Endodermal cell (in vitro differentiated cells): ENCODE results near the gene MCOLN2. TPM values are rescaled to one million over a fixed set of nuclear protein-coding genes. Genes with fewer than 3 reads are reported as not detected.
"Not testable (repeated sequence)": the region's sequence is repeated elsewhere in the genome, so short reads cannot be mapped to it uniquely, and the experiment has no call there.

ENCODE experiments used
- DNase-seq: peaks from one replicate; pipeline ENCODE4 v3.0.0-alpha.2; 2017
- H3K27ac ChIP-seq: 2 replicates; pipeline ENCODE4 v1.5.1; 2013; ENCODE audit warnings: mild to moderate bottlenecking, low read depth, low read length, moderate library complexity
- H3K27me3 ChIP-seq: 2 replicates; pipeline ENCODE4 v1.6.1; 2013; ENCODE audit warnings: mild to moderate bottlenecking, low read length, moderate library complexity; ENCODE audit not compliant: insufficient read depth, control insufficient read depth, poor library complexity, severe bottlenecking
- H3K36me3 ChIP-seq: 2 replicates; pipeline ENCODE4 v1.7.0; 2013; ENCODE audit warnings: mild to moderate bottlenecking, low read length, moderate library complexity; ENCODE audit not compliant: control insufficient read depth, insufficient read depth
- H3K4me1 ChIP-seq: one replicate; pipeline ENCODE4 v1.7.0; 2013; ENCODE audit warnings: low read length; ENCODE audit not compliant: control insufficient read depth, insufficient read depth
- H3K4me3 ChIP-seq: 2 replicates; pipeline ENCODE4 v1.5.1; 2013; ENCODE audit warnings: mild to moderate bottlenecking, low read length, moderate library complexity
- H3K9ac ChIP-seq: 2 replicates; pipeline ENCODE4 v1.6.1; 2013; ENCODE audit warnings: mild to moderate bottlenecking, low read length, moderate library complexity; ENCODE audit not compliant: poor library complexity, severe bottlenecking; ENCODE audit errors: extremely low read depth
- H3K9me3 ChIP-seq: 2 replicates; pipeline ENCODE4 v1.6.1; 2013; ENCODE audit warnings: mild to moderate bottlenecking, low read length, moderate library complexity; ENCODE audit not compliant: control insufficient read depth
- H3K27ac Mint-ChIP-seq: 2 replicates; pipeline ENCODE4 v1.8.0; 2020; ENCODE audit warnings: mixed read lengths
- H3K27me3 Mint-ChIP-seq: 2 replicates; pipeline ENCODE4 v1.8.0; 2021; ENCODE audit warnings: mild to moderate bottlenecking, mixed read lengths; ENCODE audit not compliant: insufficient read depth
- H3K36me3 Mint-ChIP-seq: 2 replicates; pipeline ENCODE4 v1.8.0; 2020; ENCODE audit warnings: low read depth, mixed read lengths
- H3K4me1 Mint-ChIP-seq: 2 replicates; pipeline ENCODE4 v1.8.0; 2020; ENCODE audit warnings: mixed read lengths
- H3K4me3 Mint-ChIP-seq: 2 replicates; pipeline ENCODE4 v1.8.0; 2020; ENCODE audit warnings: mild to moderate bottlenecking, moderate library complexity, mixed read lengths
- H3K9me3 Mint-ChIP-seq: 2 replicates; pipeline ENCODE4 v1.8.0; 2020; ENCODE audit warnings: mild to moderate bottlenecking, mixed read lengths
- CTCF ChIP-seq: fragments of 200-600 bp; sonication (generic); conservative IDR thresholded peaks from 2 replicates; pipeline ENCODE4 v1.5.0; 2021; ENCODE audit warnings: antibody characterized with exemption, mild to moderate bottlenecking
- WGBS, 2 experiments: methylation state at CpG; one replicate each; pipeline versions ENCODE4 v1.1.5 to v1.1.7; 2013; ENCODE audit warnings: missing lambda C conversion rate in 2 of 2, mixed read lengths in 1 of 2; ENCODE audit not compliant: insufficient coverage in 1 of 2, insufficient read length in 1 of 2; 5-methylcytosine and 5-hydroxymethylcytosine counted together
- total RNA-seq, 2 donors: library from RNA; stranded (reverse); fragmentation: NEBNext Ultra II Directional in 1 of 2; extraction: Animal tissue kit (Norgen Biotek cat#: 25700) in 1 of 2; gene quantifications; 2 replicates in 1 of 2; 3 replicates in 1 of 2; pipeline ENCODE4 v1.2.1, GENCODE V29; 2021

MCOLN2 gene
- total RNA-seq, 2 donors from 2014 or later: 0.20 to 0.29 TPM

DNA sequence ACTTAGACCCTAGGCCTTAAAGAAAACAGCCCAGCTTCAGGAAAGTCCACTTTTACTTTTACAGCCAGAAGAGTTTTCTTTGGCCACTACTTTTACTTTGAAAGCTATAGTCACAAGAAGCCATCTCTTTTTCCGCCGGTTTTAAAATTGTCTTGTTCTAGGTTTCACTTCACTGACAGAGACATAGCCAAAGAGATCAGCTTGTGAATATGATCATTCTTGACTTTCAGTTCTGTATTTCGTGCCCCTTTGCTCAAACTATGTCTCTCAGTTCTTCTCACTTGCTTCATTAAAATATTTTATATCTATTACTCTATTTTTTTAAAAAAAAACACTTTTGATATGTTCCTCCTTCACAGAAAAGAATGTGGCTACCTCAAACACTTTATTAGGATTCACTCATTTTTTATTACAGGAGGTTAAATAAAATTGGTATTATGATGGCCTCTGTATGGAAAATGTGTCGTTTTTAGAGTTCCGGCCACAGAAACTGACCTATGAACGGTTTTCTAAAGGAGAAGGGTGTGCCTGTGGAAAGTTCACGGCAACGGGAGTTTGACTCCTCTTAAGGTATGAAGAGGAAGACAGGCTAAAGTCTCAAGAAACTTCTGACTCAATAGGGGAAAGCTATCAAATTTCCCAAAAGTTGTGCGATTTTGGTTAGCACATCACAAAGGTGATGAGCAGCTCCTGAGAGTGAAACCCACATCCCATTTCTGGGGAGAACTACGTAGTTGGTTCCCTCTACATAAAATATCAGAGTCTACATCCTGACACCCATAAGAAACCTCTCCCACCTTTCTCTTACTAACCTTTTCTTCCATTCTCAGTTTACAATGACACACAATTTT lies 1.2 kb downstream of the MCOLN2 start:
- Histone ChIP-seq H3K9me3 (no peaks in the 10 kb centered on the region), H3K36me3 (no peaks in the 10 kb centered on the region), H3K4me1 (no peaks in the 10 kb centered on the region), H3K9ac (no peak overlapping the region), H3K27me3 (peaks cover 85% of the 10 kb centered on the region), H3K27ac (no peak overlapping the region), H3K4me3 (no peak overlapping the region)
- Mint-ChIP-seq H3K27me3 (peaks cover 81% of the 10 kb centered on the region), H3K9me3 (no peaks in the 10 kb centered on the region), H3K36me3 (no peaks in the 10 kb centered on the region), H3K27ac (no peak overlapping the region), H3K4me3 (peak overlapping the region; percentile 62), H3K4me1 (peaks cover 3% of the 10 kb centered on the region)
- 90 to 94% methylated on average over 3 to 10 of the region's 10 CpGs for WGBS, 2 experiments
- no peak for DNase-seq
- TF ChIP-seq CTCF: no peak

GRCh38 chr1:84991097-84991920 lies 5.6 kb downstream of the MCOLN2 start:
- Mint-ChIP-seq H3K4me3 (no peak overlapping the region), H3K36me3 (no peaks in the 10 kb centered on the region), H3K9me3 (no peaks in the 10 kb centered on the region), H3K4me1 (no peaks in the 10 kb centered on the region), H3K27ac (no peak overlapping the region), H3K27me3 (peaks cover 42% of the 10 kb centered on the region)
- no peak for DNase-seq
- Histone ChIP-seq H3K27ac (no peak overlapping the region), H3K9me3 (no peaks in the 10 kb centered on the region), H3K4me1 (no peaks in the 10 kb centered on the region), H3K9ac (no peak overlapping the region), H3K27me3 (peaks cover 42% of the 10 kb centered on the region), H3K36me3 (no peaks in the 10 kb centered on the region), H3K4me3 (no peak overlapping the region)
- 77 to 79% methylated on average over 7 to 8 of the region's 8 CpGs for WGBS, 2 experiments
- TF ChIP-seq CTCF: no peak

DNA sequence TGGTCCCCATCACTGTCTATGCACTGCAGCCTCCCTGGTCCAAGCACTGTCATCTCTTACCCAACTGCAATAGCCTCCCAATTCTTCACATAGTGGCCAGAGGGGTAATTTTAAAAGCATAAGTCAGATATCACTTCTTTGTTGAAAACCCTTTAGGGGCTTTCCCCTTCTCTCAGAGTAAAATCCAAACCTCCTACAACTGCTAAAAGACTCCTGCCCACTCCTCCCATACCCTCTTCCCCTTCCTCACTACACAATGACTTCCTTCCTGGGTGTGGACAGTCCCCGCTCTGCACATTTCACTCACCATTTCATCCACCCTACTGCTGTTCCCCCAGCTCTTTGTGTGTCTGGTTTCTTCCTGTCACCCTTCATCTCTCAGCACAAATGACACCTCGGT lies 8.3 kb downstream of the MCOLN2 start:
- 85 to 90% methylated on average over 2 of the region's 2 CpGs for WGBS, 2 experiments
- Histone ChIP-seq H3K4me3 (no peak overlapping the region), H3K9ac (no peak overlapping the region), H3K36me3 (no peaks in the 10 kb centered on the region), H3K4me1 (no peaks in the 10 kb centered on the region), H3K27me3 (peaks cover 16% of the 10 kb centered on the region), H3K9me3 (no peaks in the 10 kb centered on the region), H3K27ac (no peak overlapping the region)
- Mint-ChIP-seq H3K27ac (no peak overlapping the region), H3K36me3 (no peaks in the 10 kb centered on the region), H3K9me3 (no peaks in the 10 kb centered on the region), H3K4me1 (no peaks in the 10 kb centered on the region), H3K27me3 (peaks cover 19% of the 10 kb centered on the region), H3K4me3 (no peak overlapping the region)
- TF ChIP-seq CTCF: no peak
- DNase-seq: no peak

GRCh38 chr1:84986561-84986960 lies 10.4 kb downstream of the MCOLN2 start:
- not testable (repeated sequence) for H3K4me3 Mint-ChIP-seq, H3K9me3 Mint-ChIP-seq, H3K27me3 ChIP-seq, H3K27ac Mint-ChIP-seq, H3K4me3 ChIP-seq, H3K27me3 Mint-ChIP-seq, DNase-seq, H3K9me3 ChIP-seq, H3K36me3 Mint-ChIP-seq, H3K36me3 ChIP-seq, H3K27ac ChIP-seq, H3K4me1 Mint-ChIP-seq, H3K9ac ChIP-seq, H3K4me1 ChIP-seq
- 71 to 90% methylated on average over 1 to 3 of the region's 3 CpGs for WGBS, 2 experiments
